GM12874 (cell line): ENCODE measurements around the gene GORASP2.

Experiments used
- TF ChIP-seq, protein P1 (sequence below): IDR thresholded peaks from 2 replicates; pipeline ENCODE4 v1.5.1; 2011; ENCODE audit warnings: low read depth, mild to moderate bottlenecking, control low read depth, low read length, moderate library complexity; ENCODE audit not compliant: insufficient read depth

Gene GORASP2

DNA sequence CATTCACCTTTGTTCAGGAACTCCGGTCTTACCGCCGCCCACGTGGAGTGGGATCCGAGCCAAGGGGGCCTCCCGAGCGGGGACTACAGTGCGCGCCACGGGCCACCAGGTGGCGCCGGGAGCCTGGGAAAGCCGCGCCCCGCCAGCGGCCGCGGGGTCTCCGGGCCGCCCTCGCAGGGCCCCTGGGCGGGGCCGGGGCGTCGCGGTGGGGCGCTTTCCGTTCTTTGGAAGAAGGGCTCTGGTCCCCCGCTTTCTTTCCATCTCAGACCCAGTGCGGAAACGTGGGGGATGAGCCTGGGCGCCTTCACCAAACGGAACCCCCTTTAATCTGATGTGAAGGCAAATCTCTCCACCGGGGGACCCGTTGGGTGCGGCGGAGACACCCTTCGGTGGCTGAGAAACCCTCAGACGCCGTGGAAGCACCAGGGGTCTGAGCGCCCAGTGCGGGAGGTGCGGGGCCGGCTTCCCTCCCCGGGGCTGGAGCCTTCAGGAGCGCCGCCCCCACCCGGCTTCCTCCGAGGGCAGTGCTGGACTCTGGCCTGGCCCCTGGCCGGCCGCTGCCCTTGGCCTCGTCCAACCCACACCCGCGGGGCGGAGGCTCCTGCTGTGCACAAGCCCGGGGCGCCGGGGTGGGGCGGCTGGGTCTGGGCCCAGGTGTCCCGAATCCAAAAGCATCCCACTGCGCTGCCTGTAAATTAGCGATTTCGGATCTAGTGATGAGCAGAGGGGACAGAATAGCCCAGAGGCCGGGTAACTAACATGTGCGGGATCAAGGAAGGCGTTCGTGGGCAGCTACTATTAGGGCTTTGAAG lies 44.6 kb downstream of the GORASP2 start:
- TF ChIP-seq, protein P1, sequence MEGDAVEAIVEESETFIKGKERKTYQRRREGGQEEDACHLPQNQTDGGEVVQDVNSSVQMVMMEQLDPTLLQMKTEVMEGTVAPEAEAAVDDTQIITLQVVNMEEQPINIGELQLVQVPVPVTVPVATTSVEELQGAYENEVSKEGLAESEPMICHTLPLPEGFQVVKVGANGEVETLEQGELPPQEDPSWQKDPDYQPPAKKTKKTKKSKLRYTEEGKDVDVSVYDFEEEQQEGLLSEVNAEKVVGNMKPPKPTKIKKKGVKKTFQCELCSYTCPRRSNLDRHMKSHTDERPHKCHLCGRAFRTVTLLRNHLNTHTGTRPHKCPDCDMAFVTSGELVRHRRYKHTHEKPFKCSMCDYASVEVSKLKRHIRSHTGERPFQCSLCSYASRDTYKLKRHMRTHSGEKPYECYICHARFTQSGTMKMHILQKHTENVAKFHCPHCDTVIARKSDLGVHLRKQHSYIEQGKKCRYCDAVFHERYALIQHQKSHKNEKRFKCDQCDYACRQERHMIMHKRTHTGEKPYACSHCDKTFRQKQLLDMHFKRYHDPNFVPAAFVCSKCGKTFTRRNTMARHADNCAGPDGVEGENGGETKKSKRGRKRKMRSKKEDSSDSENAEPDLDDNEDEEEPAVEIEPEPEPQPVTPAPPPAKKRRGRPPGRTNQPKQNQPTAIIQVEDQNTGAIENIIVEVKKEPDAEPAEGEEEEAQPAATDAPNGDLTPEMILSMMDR: peak; percentile 93

GRCh38 chr2:170974304-170974993 lies 45.4 kb downstream of the GORASP2 start:
- TF ChIP-seq, protein P1: no peak

- TF ChIP-seq, protein P1: no peak
Measured at GRCh38 chr2:170975127-170975942, 46.3 kb downstream of the GORASP2 start.

GRCh38 chr2:170975943-170976270 lies 46.9 kb downstream of the GORASP2 start:
- TF ChIP-seq, protein P1: no peak

- TF ChIP-seq, protein P1: no peak
Measured at GRCh38 chr2:170984079-170984478, 55.0 kb downstream of the GORASP2 start.

GRCh38 chr2:170985407-170985806 lies 56.4 kb downstream of the GORASP2 start:
- TF ChIP-seq, protein P1: no peak
